CD14-positive monocyte (primary cell): Measurements from ENCODE around the gene PCK2. TPM values are rescaled to one million over a fixed set of nuclear protein-coding genes. Genes with fewer than 3 reads are reported as not detected.

Source experiments
- DNase-seq, 3 donors: peaks; one replicate each; pipeline ENCODE4 v3.0.0-alpha.2; 2011 to 2022
- H2AFZ ChIP-seq: 2 replicates; pipeline ENCODE4 v1.6.0; 2012; ENCODE audit warnings: mild to moderate bottlenecking, low read depth, low read length, inconsistent platforms; ENCODE audit not compliant: insufficient read depth, poor library complexity, severe bottlenecking
- H3K27ac ChIP-seq, 2 donors: 1 replicate in 1 of 2; 2 replicates in 1 of 2; pipeline ENCODE4 v1.5.1; 2012 to 2013; ENCODE audit warnings: low read length in 2 of 2, control low read depth in 1 of 2, inconsistent platforms in 1 of 2, low read depth in 1 of 2, mild to moderate bottlenecking in 1 of 2
- H3K27me3 ChIP-seq, 2 donors: one replicate each; pipeline versions ENCODE4 v1.6.0 to v1.6.1; 2011 to 2013; ENCODE audit warnings: low read length in 2 of 2; ENCODE audit not compliant: control insufficient read depth in 2 of 2, insufficient read depth in 2 of 2
- H3K36me3 ChIP-seq, 2 donors: replicated peaks in 1 of 2; 1 replicate in 1 of 2; 2 replicates in 1 of 2; pipeline versions ENCODE4 v1.5.1 to v1.6.1; 2012 to 2013; ENCODE audit warnings: low read length in 2 of 2, control low read depth in 1 of 2, inconsistent platforms in 1 of 2, mild to moderate bottlenecking in 1 of 2; ENCODE audit not compliant: insufficient read depth in 2 of 2, control insufficient read depth in 1 of 2
- H3K4me1 ChIP-seq, 2 donors: 1 replicate in 1 of 2; 2 replicates in 1 of 2; pipeline versions ENCODE4 v1.5.1 to v1.6.1; 2012 to 2013; ENCODE audit warnings: low read length in 2 of 2, control low read depth in 1 of 2, inconsistent platforms in 1 of 2, mild to moderate bottlenecking in 1 of 2, moderate library complexity in 1 of 2; ENCODE audit not compliant: insufficient read depth in 2 of 2, control insufficient read depth in 1 of 2
- H3K4me2 ChIP-seq: replicated peaks from 2 replicates; pipeline ENCODE3; 2012; ENCODE audit warnings: low read length, moderate library complexity, mild to moderate bottlenecking; ENCODE audit not compliant: poor library complexity, severe bottlenecking; ENCODE audit errors: extremely low read depth
- H3K4me3 ChIP-seq, 3 experiments: fragments of 200-600 bp in 1 of 3; sonication (generic) in 1 of 3; replicated peaks in 1 of 3; 1 replicate in 2 of 3; 2 replicates in 1 of 3; pipeline ENCODE4 v1.5.1; 2011 to 2013; ENCODE audit warnings: low read length in 3 of 3, mild to moderate bottlenecking in 3 of 3, control low read depth in 2 of 3, low read depth in 2 of 3, inconsistent platforms in 1 of 3, moderate library complexity in 1 of 3
- H3K79me2 ChIP-seq: 2 replicates; pipeline ENCODE4 v1.6.0; 2012; ENCODE audit warnings: mild to moderate bottlenecking, control low read depth, inconsistent platforms, low read length, moderate library complexity; ENCODE audit not compliant: insufficient read depth
- H3K9ac ChIP-seq: 2 replicates; pipeline ENCODE4 v1.6.0; 2017; ENCODE audit warnings: low read length, mild to moderate bottlenecking; ENCODE audit not compliant: insufficient read depth, poor library complexity, severe bottlenecking
- H3K9me3 ChIP-seq, 2 donors: replicated peaks in 1 of 2; 1 replicate in 1 of 2; 2 replicates in 1 of 2; pipeline versions ENCODE4 v1.5.1 to v1.6.1; 2012 to 2013; ENCODE audit warnings: low read length in 2 of 2, control low read depth in 1 of 2; ENCODE audit not compliant: control insufficient read depth in 1 of 2, insufficient read depth in 1 of 2
- H4K20me1 ChIP-seq: 2 replicates; pipeline ENCODE4 v1.6.0; 2012; ENCODE audit warnings: mild to moderate bottlenecking, low read length, control low read depth, moderate library complexity; ENCODE audit not compliant: insufficient read depth
- H3K27ac Mint-ChIP-seq, 7 donors: one replicate each; pipeline ENCODE4 v1.8.0; 2020; ENCODE audit warnings: mild to moderate bottlenecking in 7 of 7, mixed read lengths in 7 of 7, moderate library complexity in 6 of 7, inconsistent platforms in 2 of 7
- H3K27me3 Mint-ChIP-seq, 3 donors: one replicate each; pipeline ENCODE4 v1.8.0; 2021 to 2022; ENCODE audit warnings: low read depth in 3 of 3, mild to moderate bottlenecking in 3 of 3, mixed read lengths in 3 of 3, moderate library complexity in 3 of 3, inconsistent platforms in 1 of 3
- H3K36me3 Mint-ChIP-seq, 2 donors: one replicate each; pipeline ENCODE4 v1.8.0; 2020; ENCODE audit warnings: mixed read lengths in 2 of 2, inconsistent platforms in 1 of 2, mild to moderate bottlenecking in 1 of 2
- H3K4me1 Mint-ChIP-seq: one replicate; pipeline ENCODE4 v1.8.0; 2020; ENCODE audit warnings: mild to moderate bottlenecking, mixed read lengths
- H3K4me3 Mint-ChIP-seq, 2 donors: one replicate each; pipeline ENCODE4 v1.8.0; 2020; ENCODE audit warnings: mild to moderate bottlenecking in 2 of 2, mixed read lengths in 2 of 2, moderate library complexity in 1 of 2
- H3K9me3 Mint-ChIP-seq, 7 donors: one replicate each; pipeline ENCODE4 v1.8.0; 2020 to 2022; ENCODE audit warnings: mixed read lengths in 7 of 7, mild to moderate bottlenecking in 6 of 7, moderate library complexity in 6 of 7, inconsistent platforms in 2 of 7
- CTCF ChIP-seq: fragments of 200-600 bp; IDR thresholded peaks from one replicate; pipeline ENCODE4 v1.8.0; 2022; ENCODE audit warnings: antibody characterized with exemption, mild to moderate bottlenecking
- WGBS: methylation state at CpG from one replicate; pipeline ENCODE4 v1.1.5; 2013; ENCODE audit warnings: missing lambda C conversion rate; ENCODE audit not compliant: insufficient coverage; 5-methylcytosine and 5-hydroxymethylcytosine counted together
- intact Hi-C, 2 donors: fragments of 100-400 bp; cut with micrococcal nuclease; formaldehyde crosslinking; loops; one replicate each; pipeline versions ENCODE4 v1.15.0 to v1.15.1; 2023
- polyA plus RNA-seq, 3 donors: library from polyadenylated mRNA; depleted of rRNA in 1 of 3; unstranded in 2 of 3; stranded (reverse) in 1 of 3; fragments of 300-500 nt in 2 of 3; fragments of >200 nt in 1 of 3; fragmentation: Illumina TruSeq in 2 of 3; gene quantifications; 1 replicate in 2 of 3; 2 replicates in 1 of 3; pipeline ENCODE4 v1.2.3, GENCODE V29; 2012 to 2021

The PCK2 gene
- polyA plus RNA-seq, 3 donors = 29.9 to 34.2 (median 31.3) TPM

GRCh38 chr14:24068711-24069410, 25.2 kb upstream of the PCK2 start:
- Histone ChIP-seq H3K4me3 (no peak overlapping the region), H3K27me3 (no peaks in the 10 kb centered on the region), H3K9ac (no peak overlapping the region), H3K36me3 (no peaks in the 10 kb centered on the region), H3K4me2 (no peak overlapping the region), H4K20me1 (no peaks in the 10 kb centered on the region), H3K4me1 (no peaks in the 10 kb centered on the region), H3K79me2 (no peaks in the 10 kb centered on the region), H3K27ac (no peak overlapping the region), H3K9me3 (no peaks in the 10 kb centered on the region), H2AFZ (no peak overlapping the region)
- peaks cover 4 to 15% (median 10%) of the 10 kb centered on the region in 3 donors for H3K27me3 Mint-ChIP-seq
- no peak for DNase-seq
- peaks cover 6% of the 10 kb centered on the region for H3K4me1 Mint-ChIP-seq
- H3K27ac Mint-ChIP-seq = no peak overlapping the region
- intact Hi-C loops = no loop called here
- H3K4me3 Mint-ChIP-seq = no peak overlapping the region
- 100% methylated on average over 5 of the region's 10 CpGs for WGBS
- no peaks in the 10 kb centered on the region for H3K36me3 Mint-ChIP-seq
- H3K9me3 Mint-ChIP-seq = no peaks in the 10 kb centered on the region
- no peak for TF ChIP-seq CTCF

- Histone ChIP-seq H3K79me2 (no peaks in the 10 kb centered on the region), H3K4me1 (no peaks in the 10 kb centered on the region), H3K4me2 (no peak overlapping the region), H3K27me3 (no peaks in the 10 kb centered on the region), H3K36me3 (no peaks in the 10 kb centered on the region), H2AFZ (no peak overlapping the region), H3K27ac (no peak overlapping the region), H3K4me3 (no peak overlapping the region), H3K9me3 (no peaks in the 10 kb centered on the region), H3K9ac (no peak overlapping the region), H4K20me1 (no peaks in the 10 kb centered on the region)
- intact Hi-C loops = no loop called here
- Mint-ChIP-seq H3K27me3 (peaks cover 4 to 15% (median 10%) of the 10 kb centered on the region in 3 donors), H3K9me3 (no peaks in the 10 kb centered on the region), H3K4me1 (peaks cover 6% of the 10 kb centered on the region), H3K36me3 (no peaks in the 10 kb centered on the region), H3K27ac (no peak overlapping the region), H3K4me3 (no peak overlapping the region)
- no peak for DNase-seq
- no peak for TF ChIP-seq CTCF
- no CpG with 5 or more reads among the region's 6 CpGs for WGBS
Observed at GRCh38 chr14:24069411-24069735, 24.7 kb upstream of the PCK2 start.
